Thoracic aorta (tissue), 2 donors: ENCODE data around the gene GNPDA1. TPM values are rescaled to one million over a fixed set of nuclear protein-coding genes. Genes with fewer than 3 reads are reported as not detected.

Experiments used
- ATAC-seq: fragments of 150-250 bp; one replicate; pipeline ENCODE4 v1.8.0; 2017; ENCODE audit warnings: low read depth; ENCODE audit not compliant: insufficient number of reproducible peaks, low FRiP score
- DNase-seq: peaks from one replicate; pipeline ENCODE4 v3.0.0-alpha.2; 2020; ENCODE audit warnings: low spot score
- H3K27ac ChIP-seq, 2 donors: fragments of 200-600 bp; sonication (generic); 1 replicate in 1 of 2; 2 replicates in 1 of 2; pipeline ENCODE4 v1.5.1; 2016; ENCODE audit warnings: mild to moderate bottlenecking in 2 of 2, moderate library complexity in 2 of 2
- H3K27me3 ChIP-seq: fragments of 200-600 bp; sonication (generic); replicated peaks from 2 replicates; pipeline ENCODE4 v1.6.0; 2016; ENCODE audit warnings: mild to moderate bottlenecking; ENCODE audit not compliant: insufficient read depth
- H3K36me3 ChIP-seq: fragments of 200-600 bp; sonication (generic); one replicate; pipeline ENCODE4 v1.5.1; 2016
- H3K4me1 ChIP-seq, 2 donors: fragments of 200-600 bp; sonication (generic); 1 replicate in 1 of 2; 2 replicates in 1 of 2; pipeline versions ENCODE4 v1.5.1 to v1.6.0; 2016; ENCODE audit warnings: low read depth in 2 of 2, mild to moderate bottlenecking in 1 of 2; ENCODE audit not compliant: control insufficient read depth in 1 of 2
- H3K4me3 ChIP-seq: fragments of 200-600 bp; sonication (generic); 2 replicates; pipeline ENCODE4 v1.5.1; 2016; ENCODE audit warnings: mild to moderate bottlenecking
- H3K9me3 ChIP-seq: fragments of 200-600 bp; sonication (generic); 2 replicates; pipeline ENCODE4 v1.5.1; 2016
- CTCF ChIP-seq: fragments of 200-600 bp; sonication (generic); IDR thresholded peaks from one replicate; pipeline ENCODE4 v1.5.1; 2019; ENCODE audit warnings: antibody characterized with exemption
- total RNA-seq, 2 donors: library from RNA; depleted of rRNA; stranded (reverse); fragments of >200 nt; gene quantifications; one replicate each; pipeline versions ENCODE4 v1.1.0 to v1.2.3, GENCODE V29; 2016

GNPDA1 gene
- total RNA-seq, 2 donors from 2014 or later = 15.8 to 26.5 TPM

- ATAC-seq (no peak), DNase-seq (no peak)
- no peak overlapping the region for H3K27ac ChIP-seq
- TF ChIP-seq CTCF = no peak
- H3K4me3 ChIP-seq = no peak overlapping the region
- H3K27me3 ChIP-seq = no peaks in the 10 kb centered on the region
- H3K4me1 ChIP-seq = no peaks in the 10 kb centered on the region
- no peaks in the 10 kb centered on the region for H3K9me3 ChIP-seq
- peaks cover 58% of the 10 kb centered on the region for H3K36me3 ChIP-seq
Observed at GRCh38 chr5:141986072-141986471, 26.8 kb downstream of the GNPDA1 start.

- Histone ChIP-seq H3K4me3 (no peak overlapping the region), H3K36me3 (peaks cover 76% of the 10 kb centered on the region), H3K27ac (no peak overlapping the region), H3K4me1 (peaks cover 3 to 12% of the 10 kb centered on the region in 2 donors), H3K27me3 (no peaks in the 10 kb centered on the region), H3K9me3 (no peaks in the 10 kb centered on the region)
- TF ChIP-seq CTCF = no peak
- DNase-seq = no peak
- ATAC-seq = no peak
Observed at GRCh38 chr5:141982626-141983025, 30.2 kb downstream of the GNPDA1 start.

GRCh38 chr5:141978389-141978788 lies 34.4 kb downstream of the GNPDA1 start:
- DNase-seq = no peak
- Histone ChIP-seq H3K9me3 (no peaks in the 10 kb centered on the region), H3K27ac (no peak overlapping the region), H3K27me3 (no peaks in the 10 kb centered on the region), H3K4me3 (no peak overlapping the region), H3K4me1 (peaks cover 6 to 16% of the 10 kb centered on the region in 2 donors), H3K36me3 (peaks cover 39% of the 10 kb centered on the region)
- ATAC-seq = no peak
- TF ChIP-seq CTCF = no peak

GRCh38 chr5:141976176-141976575 lies 36.7 kb downstream of the GNPDA1 start:
- H3K36me3 ChIP-seq = peaks cover 34% of the 10 kb centered on the region
- no peaks in the 10 kb centered on the region for H3K27me3 ChIP-seq
- TF ChIP-seq CTCF = no peak
- DNase-seq (no peak), ATAC-seq (no peak)
- H3K4me3 ChIP-seq = no peak overlapping the region
- H3K9me3 ChIP-seq = no peaks in the 10 kb centered on the region
- peaks cover 6 to 22% of the 10 kb centered on the region in 2 donors for H3K4me1 ChIP-seq
- no peak overlapping the region for H3K27ac ChIP-seq

- no peaks in the 10 kb centered on the region for H3K27me3 ChIP-seq
- no peak overlapping the region for H3K4me3 ChIP-seq
- no peak overlapping the region for H3K27ac ChIP-seq
- peaks cover 18 to 40% of the 10 kb centered on the region in 2 donors for H3K4me1 ChIP-seq
- DNase-seq = no peak
- TF ChIP-seq CTCF = no peak
- ATAC-seq = no peak
- no peaks in the 10 kb centered on the region for H3K9me3 ChIP-seq
- peaks cover 24% of the 10 kb centered on the region for H3K36me3 ChIP-seq
Observed at GRCh38 chr5:141973871-141974595, 38.8 kb downstream of the GNPDA1 start.
